Measurements from ENCODE around the gene MFAP2. TPM values are rescaled to one million over a fixed set of nuclear protein-coding genes. Genes with fewer than 3 reads are reported as not detected.

MFAP2 gene
- total and polyA plus RNA-seq, 2 of the 8 experiments (the other 6 are each of a cell fraction or from before 2014, with no cell fraction given): 172 to 326 TPM

GRCh38 chr1:16924919-16925477, 55.4 kb downstream of the MFAP2 start (continued):
- TF ChIP-seq GABPA (IDR thresholded peaks at IDR 0.05; ENCODE audit: borderline replicate concordance, insufficient read depth, low read length): no peak
- no peak for TF ChIP-seq HDAC2 (IDR thresholded peaks at IDR 0.05; ENCODE audit: borderline replicate concordance in 1 of 2, low read depth in 2 of 2, low read length in 2 of 2)
- no peak for TF ChIP-seq MAX (IDR thresholded peaks at IDR 0.05)
- no peak for TF ChIP-seq SIRT6 (IDR thresholded peaks at IDR 0.05; ENCODE audit: low read length)
- no peak for TF ChIP-seq KDM5A (IDR thresholded peaks at IDR 0.05; ENCODE audit: low read length)
- no peak for TF ChIP-seq POU5F1 (IDR thresholded peaks at IDR 0.05; ENCODE audit: low read depth, low read length)
- TF ChIP-seq TAF7 (optimal IDR thresholded peaks at IDR 0.05; ENCODE audit: borderline replicate concordance, low read depth, low read length): no peak
- no peak for TF ChIP-seq ATF3 (IDR thresholded peaks at IDR 0.05; ENCODE audit: insufficient read depth, low read depth, low read length)

Other genes starting within 250 kb of the MFAP2 start
- gene RNU1-4, start 240.1 kb downstream of the MFAP2 start, total RNA-seq (2021; fragmentation: NEBNext Ultra II Directional; extraction: Animal tissue kit (Norgen Biotek cat#: 25700)): 1,303 and 1,497 TPM in 2 replicates
- under 0.01 and 145 TPM in 2 replicates for gene RNU1-4, start 240.1 kb downstream of the MFAP2 start, polyA plus RNA-seq (2011; rRNA removed)
- 1,303 and 1,497 TPM in 2 replicates for gene RNU1-2, start 84.6 kb downstream of the MFAP2 start, total RNA-seq (2021; fragmentation: NEBNext Ultra II Directional; extraction: Animal tissue kit (Norgen Biotek cat#: 25700))
- gene RNU1-2, start 84.6 kb downstream of the MFAP2 start, polyA plus RNA-seq (2011; rRNA removed): under 0.01 and 145 TPM in 2 replicates
- 39.5 and 42.3 TPM in 2 replicates for gene CROCC, start 58.7 kb downstream of the MFAP2 start, total RNA-seq (2021; fragmentation: NEBNext Ultra II Directional; extraction: Animal tissue kit (Norgen Biotek cat#: 25700))
- gene CROCC, start 58.7 kb downstream of the MFAP2 start, polyA plus RNA-seq (2011; rRNA removed): 12.1 and 24.9 TPM in 2 replicates
- gene ATP13A2, start 31.3 kb upstream of the MFAP2 start, total RNA-seq (2021; fragmentation: NEBNext Ultra II Directional; extraction: Animal tissue kit (Norgen Biotek cat#: 25700)): 82.1 and 89.8 TPM in 2 replicates
- 83.6 and 137 TPM in 2 replicates for gene ATP13A2, start 31.3 kb upstream of the MFAP2 start, polyA plus RNA-seq (2011; rRNA removed)
- 90.7 and 98.7 TPM in 2 replicates for gene SDHB, start 73.4 kb upstream of the MFAP2 start, total RNA-seq (2021; fragmentation: NEBNext Ultra II Directional; extraction: Animal tissue kit (Norgen Biotek cat#: 25700))
- 67.1 and 84.0 TPM in 2 replicates for gene SDHB, start 73.4 kb upstream of the MFAP2 start, polyA plus RNA-seq (2011; rRNA removed)
- 5.8 and 7.5 TPM in 2 replicates for gene PADI2, start 138.8 kb upstream of the MFAP2 start, total RNA-seq (2021; fragmentation: NEBNext Ultra II Directional; extraction: Animal tissue kit (Norgen Biotek cat#: 25700))
- gene PADI2, start 138.8 kb upstream of the MFAP2 start, polyA plus RNA-seq (2011; rRNA removed): 1.6 and 2.5 TPM in 2 replicates
- gene PADI1, start 224.5 kb upstream of the MFAP2 start, total RNA-seq (2021; fragmentation: NEBNext Ultra II Directional; extraction: Animal tissue kit (Norgen Biotek cat#: 25700)): 0.30 and 0.33 TPM in 2 replicates
- 0.20 and 0.38 TPM in 2 replicates for gene PADI1, start 224.5 kb upstream of the MFAP2 start, polyA plus RNA-seq (2011; rRNA removed)